Neural progenitor cell (in vitro differentiated cells): ENCODE results near the gene TLE3.

ENCODE experiments used
- EZH2 ChIP-seq: fragments of 200-600 bp; sonication (generic); IDR thresholded peaks from 2 replicates; pipeline ENCODE4 v1.6.1; 2017; ENCODE audit warnings: antibody characterized with exemption, mild to moderate bottlenecking, moderate library complexity
- EZH2phosphoT487 ChIP-seq: fragments of 200-600 bp; sonication (generic); IDR thresholded peaks from 2 replicates; pipeline ENCODE4 v1.6.1; 2017; ENCODE audit warnings: antibody characterized with exemption
- TF ChIP-seq, protein P1 (sequence below): fragments of 200-600 bp; sonication (generic); IDR thresholded peaks from 2 replicates; pipeline ENCODE4 v1.5.1; 2017; ENCODE audit warnings: antibody characterized with exemption, mild to moderate bottlenecking

DNA sequence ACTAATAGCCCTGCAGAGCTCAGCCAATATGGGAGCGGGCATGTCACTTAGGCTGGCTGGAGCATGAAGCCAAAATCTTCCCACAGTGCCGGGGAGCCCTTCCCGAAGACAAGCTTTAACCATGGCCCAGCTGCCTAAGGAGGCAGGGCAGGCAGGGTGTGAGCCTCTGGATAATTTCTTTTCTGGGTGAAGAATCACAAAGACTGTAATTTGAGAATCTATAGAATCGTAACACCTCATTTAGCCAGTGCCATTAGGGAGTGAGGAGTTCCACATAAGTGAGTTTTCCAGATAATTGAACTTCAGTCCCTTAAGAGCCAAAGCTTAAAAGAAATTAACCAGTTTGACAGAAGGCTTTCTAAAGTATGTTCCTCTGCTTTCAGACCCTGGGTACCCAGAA is 40.2 kb upstream of the TLE3 start:
- TF ChIP-seq, protein P1, sequence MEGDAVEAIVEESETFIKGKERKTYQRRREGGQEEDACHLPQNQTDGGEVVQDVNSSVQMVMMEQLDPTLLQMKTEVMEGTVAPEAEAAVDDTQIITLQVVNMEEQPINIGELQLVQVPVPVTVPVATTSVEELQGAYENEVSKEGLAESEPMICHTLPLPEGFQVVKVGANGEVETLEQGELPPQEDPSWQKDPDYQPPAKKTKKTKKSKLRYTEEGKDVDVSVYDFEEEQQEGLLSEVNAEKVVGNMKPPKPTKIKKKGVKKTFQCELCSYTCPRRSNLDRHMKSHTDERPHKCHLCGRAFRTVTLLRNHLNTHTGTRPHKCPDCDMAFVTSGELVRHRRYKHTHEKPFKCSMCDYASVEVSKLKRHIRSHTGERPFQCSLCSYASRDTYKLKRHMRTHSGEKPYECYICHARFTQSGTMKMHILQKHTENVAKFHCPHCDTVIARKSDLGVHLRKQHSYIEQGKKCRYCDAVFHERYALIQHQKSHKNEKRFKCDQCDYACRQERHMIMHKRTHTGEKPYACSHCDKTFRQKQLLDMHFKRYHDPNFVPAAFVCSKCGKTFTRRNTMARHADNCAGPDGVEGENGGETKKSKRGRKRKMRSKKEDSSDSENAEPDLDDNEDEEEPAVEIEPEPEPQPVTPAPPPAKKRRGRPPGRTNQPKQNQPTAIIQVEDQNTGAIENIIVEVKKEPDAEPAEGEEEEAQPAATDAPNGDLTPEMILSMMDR, result no peak
- TF ChIP-seq EZH2phosphoT487 (no peak), EZH2 (no peak)
